ENCODE data around the gene OSBP2.

DNA sequence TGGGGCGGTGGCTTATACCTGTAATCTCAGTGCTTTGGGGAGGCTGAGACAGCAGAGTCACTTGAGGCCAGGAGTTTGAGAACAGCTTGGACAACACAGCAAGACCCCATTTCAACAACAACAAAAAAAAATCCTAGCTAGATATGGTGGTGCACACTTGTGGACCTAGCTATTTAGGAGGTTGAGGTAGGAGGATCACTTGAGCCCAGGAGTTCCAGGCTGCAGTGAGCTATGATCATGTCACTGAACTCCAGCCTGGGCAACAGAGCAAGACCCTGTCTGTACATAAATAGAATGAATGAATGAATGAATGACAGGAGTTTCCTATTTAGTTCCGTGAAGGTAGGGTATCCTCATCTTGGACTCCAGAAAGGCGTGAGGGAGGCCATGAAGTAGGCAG lies 107.0 kb downstream of the OSBP2 start:
- TF ChIP-seq EGR1 (IDR thresholded peaks at IDR 0.05): no peak
- TF ChIP-seq YY1 (IDR thresholded peaks at IDR 0.05; ENCODE audit: low read depth): no peak
- no peak for TF ChIP-seq NFIC (IDR thresholded peaks at IDR 0.05)
- no peak for TF ChIP-seq FOXM1 (IDR thresholded peaks at IDR 0.05; ENCODE audit: borderline replicate concordance, low read depth)
- TF ChIP-seq CREB1 (IDR thresholded peaks at IDR 0.05; ENCODE audit: low read depth): no peak
- TF ChIP-seq ZBTB7A (IDR thresholded peaks at IDR 0.05; ENCODE audit: low read depth): no peak
- no peak for TF ChIP-seq EP300 (IDR thresholded peaks at IDR 0.05; ENCODE audit: borderline replicate concordance)
- TF ChIP-seq, protein P1, sequence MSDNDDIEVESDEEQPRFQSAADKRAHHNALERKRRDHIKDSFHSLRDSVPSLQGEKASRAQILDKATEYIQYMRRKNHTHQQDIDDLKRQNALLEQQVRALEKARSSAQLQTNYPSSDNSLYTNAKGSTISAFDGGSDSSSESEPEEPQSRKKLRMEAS (IDR thresholded peaks at IDR 0.05): no peak
- no peak for TF ChIP-seq TAF1 (IDR thresholded peaks at IDR 0.05; ENCODE audit: low read depth)
- TF ChIP-seq, protein P2, sequence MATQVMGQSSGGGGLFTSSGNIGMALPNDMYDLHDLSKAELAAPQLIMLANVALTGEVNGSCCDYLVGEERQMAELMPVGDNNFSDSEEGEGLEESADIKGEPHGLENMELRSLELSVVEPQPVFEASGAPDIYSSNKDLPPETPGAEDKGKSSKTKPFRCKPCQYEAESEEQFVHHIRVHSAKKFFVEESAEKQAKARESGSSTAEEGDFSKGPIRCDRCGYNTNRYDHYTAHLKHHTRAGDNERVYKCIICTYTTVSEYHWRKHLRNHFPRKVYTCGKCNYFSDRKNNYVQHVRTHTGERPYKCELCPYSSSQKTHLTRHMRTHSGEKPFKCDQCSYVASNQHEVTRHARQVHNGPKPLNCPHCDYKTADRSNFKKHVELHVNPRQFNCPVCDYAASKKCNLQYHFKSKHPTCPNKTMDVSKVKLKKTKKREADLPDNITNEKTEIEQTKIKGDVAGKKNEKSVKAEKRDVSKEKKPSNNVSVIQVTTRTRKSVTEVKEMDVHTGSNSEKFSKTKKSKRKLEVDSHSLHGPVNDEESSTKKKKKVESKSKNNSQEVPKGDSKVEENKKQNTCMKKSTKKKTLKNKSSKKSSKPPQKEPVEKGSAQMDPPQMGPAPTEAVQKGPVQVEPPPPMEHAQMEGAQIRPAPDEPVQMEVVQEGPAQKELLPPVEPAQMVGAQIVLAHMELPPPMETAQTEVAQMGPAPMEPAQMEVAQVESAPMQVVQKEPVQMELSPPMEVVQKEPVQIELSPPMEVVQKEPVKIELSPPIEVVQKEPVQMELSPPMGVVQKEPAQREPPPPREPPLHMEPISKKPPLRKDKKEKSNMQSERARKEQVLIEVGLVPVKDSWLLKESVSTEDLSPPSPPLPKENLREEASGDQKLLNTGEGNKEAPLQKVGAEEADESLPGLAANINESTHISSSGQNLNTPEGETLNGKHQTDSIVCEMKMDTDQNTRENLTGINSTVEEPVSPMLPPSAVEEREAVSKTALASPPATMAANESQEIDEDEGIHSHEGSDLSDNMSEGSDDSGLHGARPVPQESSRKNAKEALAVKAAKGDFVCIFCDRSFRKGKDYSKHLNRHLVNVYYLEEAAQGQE (IDR thresholded peaks at IDR 0.05; ENCODE audit: low read depth): no peak; the same call in 1 of the 2 replicates

Data from Ishikawa (cell line).